ENCODE data around the gene ASPRV1.
"Not testable (repeated sequence)": the region's sequence is repeated elsewhere in the genome, so short reads cannot be mapped to it uniquely, and the experiment has no call there.

Gene ASPRV1

DNA sequence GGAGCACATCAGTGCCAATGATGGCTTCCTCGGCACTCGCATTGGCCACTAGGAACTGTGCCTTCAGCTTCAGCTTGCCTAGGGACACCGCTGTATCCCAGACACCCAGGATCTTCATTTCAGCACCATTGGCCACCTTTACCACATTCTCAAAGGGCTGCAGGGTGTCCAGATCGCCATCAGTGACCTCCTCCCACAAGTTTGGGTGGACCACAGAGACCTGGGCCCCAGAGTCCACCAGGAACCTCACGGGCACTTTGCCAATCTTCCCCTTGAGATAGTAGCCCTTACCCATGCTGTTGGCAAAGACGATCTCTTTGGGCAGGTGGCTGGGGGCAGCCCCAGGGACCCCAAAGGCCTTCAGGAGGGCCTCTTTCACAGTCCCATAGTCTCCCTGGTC is 610 bp downstream of the ASPRV1 start:
- no peaks in the 10 kb centered on the region for H3K36me3 Mint-ChIP-seq
- H3K4me3 Mint-ChIP-seq = no peak overlapping the region
- H3K9me3 Mint-ChIP-seq = no peaks in the 10 kb centered on the region
- H3K27me3 Mint-ChIP-seq = peaks cover 4% of the 10 kb centered on the region
- H3K27ac Mint-ChIP-seq = no peak overlapping the region
- DNase-seq (ENCODE audit: low spot score in 2 of 2) = no peak
- peaks cover 2% of the 10 kb centered on the region for H3K4me1 Mint-ChIP-seq
- no peak for ATAC-seq (ENCODE audit: low read depth)

DNA sequence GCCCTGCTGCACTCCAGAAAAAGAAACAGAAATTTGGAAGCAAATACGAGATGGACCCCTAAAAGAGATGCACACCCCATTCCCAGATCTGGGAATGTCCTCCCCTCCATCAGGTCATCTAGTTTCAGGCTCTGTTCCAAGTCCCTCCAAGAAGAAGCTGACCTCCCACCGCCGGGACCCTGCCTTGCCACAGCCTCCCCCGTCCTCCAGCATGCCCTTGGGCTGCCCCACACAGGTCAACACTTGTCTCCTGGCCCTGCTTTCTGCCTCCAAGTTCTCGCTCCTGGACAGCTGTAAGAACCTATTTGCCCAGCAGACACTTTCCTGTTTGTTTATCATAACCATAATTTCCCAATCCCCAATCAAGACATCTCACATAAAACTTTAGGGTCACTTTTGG is 2.0 kb downstream of the ASPRV1 start:
- H3K4me1 Mint-ChIP-seq = peaks cover 2% of the 10 kb centered on the region
- H3K27ac Mint-ChIP-seq = no peak overlapping the region
- ATAC-seq (ENCODE audit: low read depth) = no peak

DNA sequence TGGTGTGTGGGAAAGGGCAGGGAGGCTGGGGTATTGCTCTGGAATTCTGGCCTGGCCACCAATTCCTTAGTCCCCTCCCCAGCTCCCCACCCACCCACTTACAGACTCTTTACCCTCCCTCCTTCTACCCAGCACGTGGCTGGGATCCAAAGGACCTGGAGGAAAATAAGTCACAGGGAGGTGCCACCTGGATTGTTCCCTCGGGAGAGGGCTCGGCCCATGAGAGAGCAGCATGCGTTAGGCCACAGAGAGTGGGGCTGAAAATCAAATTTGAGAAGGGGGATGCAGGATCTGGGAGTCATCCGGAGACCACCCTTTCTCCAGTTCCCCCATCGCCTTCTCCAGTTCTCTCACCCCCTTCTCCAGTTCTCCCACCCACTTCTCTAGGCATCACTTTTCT is 3.0 kb downstream of the ASPRV1 start:
- peaks cover 4% of the 10 kb centered on the region for H3K27me3 Mint-ChIP-seq
- DNase-seq (ENCODE audit: low spot score in 2 of 2) = no peak
- H3K9me3 Mint-ChIP-seq = no peaks in the 10 kb centered on the region
- H3K36me3 Mint-ChIP-seq = no peaks in the 10 kb centered on the region
- peaks cover 2% of the 10 kb centered on the region for H3K4me1 Mint-ChIP-seq
- no peak for ATAC-seq (ENCODE audit: low read depth)
- H3K4me3 Mint-ChIP-seq = no peak overlapping the region
- no peak overlapping the region for H3K27ac Mint-ChIP-seq

More for the DNA sequence above, 2.0 kb downstream of the ASPRV1 start:
- peaks cover 4% of the 10 kb centered on the region for H3K27me3 Mint-ChIP-seq
- H3K9me3 Mint-ChIP-seq = no peaks in the 10 kb centered on the region
- no peaks in the 10 kb centered on the region for H3K36me3 Mint-ChIP-seq
- no peak for DNase-seq (ENCODE audit: low spot score in 2 of 2)
- H3K4me3 Mint-ChIP-seq = no peak overlapping the region

DNA sequence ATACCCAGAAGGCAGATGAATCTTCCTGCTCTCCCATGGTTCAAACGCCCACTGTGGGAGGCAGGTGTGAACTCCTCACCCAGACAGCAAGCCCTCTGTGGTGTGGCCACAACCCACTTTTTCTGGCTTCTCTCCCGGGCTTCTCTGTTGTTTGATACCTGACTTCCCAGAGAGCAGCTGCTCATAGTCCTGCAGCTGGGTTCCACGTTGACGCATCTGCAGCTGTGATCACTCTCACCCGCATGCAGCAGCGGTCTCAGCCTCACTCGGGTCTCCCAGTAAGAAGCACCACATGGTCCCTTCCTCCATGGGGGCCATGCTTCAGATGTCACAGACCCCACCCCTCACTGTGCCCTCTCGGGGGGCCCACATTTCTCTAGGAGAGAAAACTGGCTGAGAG is 3.5 kb downstream of the ASPRV1 start:
- peaks cover 4% of the 10 kb centered on the region for H3K27me3 Mint-ChIP-seq
- DNase-seq (ENCODE audit: low spot score in 2 of 2) (no peak), ATAC-seq (ENCODE audit: low read depth) (no peak)
- no peaks in the 10 kb centered on the region for H3K9me3 Mint-ChIP-seq
- H3K36me3 Mint-ChIP-seq = no peaks in the 10 kb centered on the region
- H3K4me3 Mint-ChIP-seq = no peak overlapping the region
- H3K4me1 Mint-ChIP-seq = peaks cover 3% of the 10 kb centered on the region
- no peak overlapping the region for H3K27ac Mint-ChIP-seq

DNA sequence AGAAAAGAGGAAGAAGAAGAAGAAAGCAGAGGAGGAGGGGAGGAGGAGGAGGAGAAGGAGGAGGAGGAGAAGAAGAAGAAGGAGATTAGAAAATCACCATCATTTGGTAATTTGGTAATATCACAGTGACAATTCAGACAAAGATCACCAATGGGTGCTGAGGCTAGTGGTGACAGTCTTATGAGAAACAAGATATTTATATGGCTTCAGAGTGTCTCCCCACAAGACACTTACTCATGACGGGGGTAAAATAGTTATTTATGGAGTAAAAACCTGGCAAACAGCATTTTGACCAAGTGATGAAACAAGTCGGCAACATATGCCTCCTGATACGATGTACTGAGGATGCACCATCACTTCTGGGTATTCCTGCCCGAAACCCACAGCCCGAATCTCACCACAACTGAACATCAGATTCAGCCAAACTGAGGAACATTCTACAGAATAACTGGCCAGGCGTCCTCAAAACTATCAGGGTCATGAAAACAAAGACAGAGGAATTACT is 4.9 kb downstream of the ASPRV1 start:
- no peak for DNase-seq (ENCODE audit: low spot score in 2 of 2)
- Mint-ChIP-seq H3K4me1 (peaks cover 8% of the 10 kb centered on the region), H3K4me3 (no peak overlapping the region)

DNA sequence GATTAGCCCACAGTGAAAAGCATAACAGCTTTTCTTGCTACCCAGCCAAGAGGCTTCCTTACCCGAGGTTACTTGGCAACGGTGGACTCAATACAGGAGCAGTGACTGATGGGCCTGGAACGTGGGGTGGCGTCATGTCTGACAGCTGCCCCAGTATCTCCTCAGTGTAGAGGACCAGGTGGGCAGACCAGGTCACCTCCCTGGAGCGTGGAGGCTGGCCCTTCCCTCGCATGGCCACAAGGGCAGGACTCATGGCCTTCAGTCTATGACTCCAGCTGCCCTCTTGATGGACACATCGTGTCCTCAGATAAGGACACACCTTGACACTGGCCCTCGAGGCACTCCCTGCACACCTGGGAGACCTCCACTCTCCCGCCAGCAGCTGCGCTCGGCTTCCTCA is 6.4 kb downstream of the ASPRV1 start:
- Mint-ChIP-seq H3K27me3 (peaks cover 6% of the 10 kb centered on the region), H3K9me3 (no peaks in the 10 kb centered on the region), H3K36me3 (no peaks in the 10 kb centered on the region), H3K4me1 (peaks cover 8% of the 10 kb centered on the region), H3K27ac (no peak overlapping the region), H3K4me3 (no peak overlapping the region)
- DNase-seq (ENCODE audit: low spot score in 2 of 2) = no peak
- ATAC-seq (ENCODE audit: low read depth) = no peak

More for the DNA sequence above, 4.9 kb downstream of the ASPRV1 start:
- no peak overlapping the region for H3K27ac Mint-ChIP-seq
- peaks cover 6% of the 10 kb centered on the region for H3K27me3 Mint-ChIP-seq
- no peak for ATAC-seq (ENCODE audit: low read depth)
- no peaks in the 10 kb centered on the region for H3K9me3 Mint-ChIP-seq
- no peaks in the 10 kb centered on the region for H3K36me3 Mint-ChIP-seq

DNA sequence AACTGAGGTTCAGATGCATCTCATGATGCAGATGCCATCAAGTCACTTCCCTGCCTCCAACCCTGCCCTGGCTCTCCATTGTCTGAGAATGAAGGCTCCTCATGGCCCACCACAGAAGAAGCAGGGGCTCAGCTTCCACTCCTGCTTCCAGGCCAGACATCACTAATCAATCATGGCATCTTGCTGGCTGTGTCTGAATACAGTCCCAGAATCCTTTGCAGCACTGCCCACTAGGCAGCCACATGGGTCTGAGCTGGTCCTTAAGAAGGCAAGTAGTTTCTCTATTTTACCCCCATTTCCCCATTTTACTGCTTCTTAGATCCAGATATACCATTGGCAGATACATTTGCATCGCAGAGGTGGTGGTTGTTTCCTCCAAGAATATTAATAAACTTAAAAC is 7.3 kb downstream of the ASPRV1 start:
- no peaks in the 10 kb centered on the region for H3K36me3 Mint-ChIP-seq
- no peaks in the 10 kb centered on the region for H3K9me3 Mint-ChIP-seq
- H3K27me3 Mint-ChIP-seq = peaks cover 3% of the 10 kb centered on the region
- DNase-seq (ENCODE audit: low spot score in 2 of 2) (no peak), ATAC-seq (ENCODE audit: low read depth) (no peak)
- H3K27ac Mint-ChIP-seq = no peak overlapping the region
- no peak overlapping the region for H3K4me3 Mint-ChIP-seq
- H3K4me1 Mint-ChIP-seq = peaks cover 8% of the 10 kb centered on the region

DNA sequence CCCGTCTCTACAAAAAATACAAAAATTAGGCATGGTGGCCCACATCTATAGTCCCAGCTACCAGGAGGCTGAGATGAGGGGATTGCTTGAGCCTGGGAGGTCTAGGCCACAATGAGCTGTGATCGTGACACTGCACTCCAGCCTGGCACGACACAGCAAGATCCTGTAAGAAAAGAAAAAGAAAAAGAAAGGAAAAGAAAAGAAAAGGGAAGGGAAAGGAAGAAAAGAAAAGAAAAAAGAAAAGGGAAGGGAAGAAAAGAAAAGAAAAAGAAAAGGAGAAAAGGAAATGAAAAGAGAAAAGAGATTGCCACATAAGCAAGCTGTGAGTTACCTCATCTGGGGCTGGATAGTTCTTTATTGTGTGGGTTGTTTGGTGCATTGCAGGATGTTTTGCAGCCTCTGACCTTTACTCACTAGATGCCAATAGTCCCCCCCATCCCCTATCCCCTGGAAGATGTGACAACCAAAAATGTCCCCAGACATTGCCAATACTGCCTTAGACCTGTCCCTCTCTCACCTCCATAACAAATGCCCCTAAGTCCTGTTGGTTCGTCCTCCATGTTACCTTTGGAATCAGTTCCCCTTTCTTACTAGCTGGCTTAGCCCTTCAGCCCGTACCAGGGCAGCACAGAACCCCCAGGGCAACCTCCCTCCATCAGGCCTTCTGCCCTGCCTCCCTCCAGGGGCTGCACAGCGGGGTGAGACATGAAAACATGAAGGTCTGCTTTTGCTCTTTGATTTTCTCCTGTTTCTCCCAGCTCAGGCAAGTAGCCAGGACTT is 8.9 kb downstream of the ASPRV1 start:
- Mint-ChIP-seq H3K27ac (no peak overlapping the region), H3K4me1 (peaks cover 8% of the 10 kb centered on the region), H3K4me3 (no peak overlapping the region), H3K9me3 (no peaks in the 10 kb centered on the region), H3K27me3 (peaks cover 3% of the 10 kb centered on the region), H3K36me3 (no peaks in the 10 kb centered on the region)
- ATAC-seq (ENCODE audit: low read depth) (no peak), DNase-seq (ENCODE audit: low spot score in 2 of 2) (no peak)

DNA sequence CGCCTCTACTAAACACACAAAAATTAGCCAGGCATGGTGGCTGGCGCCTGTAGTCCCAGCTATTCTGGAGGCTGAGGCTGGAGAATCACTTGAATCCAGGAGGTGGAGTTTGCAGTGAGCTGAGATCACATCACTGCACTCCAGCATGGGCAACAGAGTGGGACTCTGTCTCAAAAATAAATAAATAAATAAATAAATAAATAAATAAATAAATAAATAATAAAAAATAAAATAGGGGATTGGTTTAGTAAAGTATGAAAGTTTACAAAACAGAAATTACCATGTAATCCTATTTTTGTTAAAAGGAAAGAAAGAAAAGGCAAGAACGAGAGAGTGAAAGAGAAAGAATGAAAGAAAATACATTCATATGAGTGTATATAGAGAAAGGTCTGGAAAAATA is 10.8 kb downstream of the ASPRV1 start:
- not testable (repeated sequence) for H3K27me3 Mint-ChIP-seq

DNA sequence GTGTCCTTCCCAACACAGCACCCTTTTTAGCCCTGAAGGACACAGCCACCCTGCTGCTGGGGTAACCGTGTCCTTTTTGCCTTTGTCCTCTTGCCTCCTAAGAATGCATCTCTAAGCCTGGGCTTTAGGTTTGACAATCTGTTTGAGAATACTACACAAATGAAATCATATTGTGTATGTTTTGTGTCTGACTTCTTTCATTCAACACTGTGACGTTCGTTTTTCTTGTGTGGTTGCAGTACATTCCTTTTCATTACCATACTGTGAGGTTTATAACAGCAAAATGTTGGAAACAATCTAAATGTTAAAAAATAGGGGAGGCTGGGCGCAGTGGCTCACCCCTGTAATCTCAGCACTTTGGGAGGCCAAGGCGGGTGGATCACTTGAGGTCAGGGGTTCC is 11.2 kb downstream of the ASPRV1 start:
- Mint-ChIP-seq H3K27ac (no peak overlapping the region), H3K4me1 (peaks cover 14% of the 10 kb centered on the region), H3K27me3 (peaks cover 2% of the 10 kb centered on the region), H3K4me3 (no peak overlapping the region), H3K9me3 (no peaks in the 10 kb centered on the region), H3K36me3 (no peaks in the 10 kb centered on the region)
- ATAC-seq (ENCODE audit: low read depth) (no peak), DNase-seq (ENCODE audit: low spot score in 2 of 2) (no peak)

More for the DNA sequence above, 10.8 kb downstream of the ASPRV1 start:
- H3K4me3 Mint-ChIP-seq; ATAC-seq (ENCODE audit: low read depth); H3K36me3 Mint-ChIP-seq; H3K9me3 Mint-ChIP-seq; DNase-seq (ENCODE audit: low spot score in 2 of 2); H3K27ac Mint-ChIP-seq: not testable (repeated sequence)
- peaks cover 14% of the 10 kb centered on the region for H3K4me1 Mint-ChIP-seq

DNA sequence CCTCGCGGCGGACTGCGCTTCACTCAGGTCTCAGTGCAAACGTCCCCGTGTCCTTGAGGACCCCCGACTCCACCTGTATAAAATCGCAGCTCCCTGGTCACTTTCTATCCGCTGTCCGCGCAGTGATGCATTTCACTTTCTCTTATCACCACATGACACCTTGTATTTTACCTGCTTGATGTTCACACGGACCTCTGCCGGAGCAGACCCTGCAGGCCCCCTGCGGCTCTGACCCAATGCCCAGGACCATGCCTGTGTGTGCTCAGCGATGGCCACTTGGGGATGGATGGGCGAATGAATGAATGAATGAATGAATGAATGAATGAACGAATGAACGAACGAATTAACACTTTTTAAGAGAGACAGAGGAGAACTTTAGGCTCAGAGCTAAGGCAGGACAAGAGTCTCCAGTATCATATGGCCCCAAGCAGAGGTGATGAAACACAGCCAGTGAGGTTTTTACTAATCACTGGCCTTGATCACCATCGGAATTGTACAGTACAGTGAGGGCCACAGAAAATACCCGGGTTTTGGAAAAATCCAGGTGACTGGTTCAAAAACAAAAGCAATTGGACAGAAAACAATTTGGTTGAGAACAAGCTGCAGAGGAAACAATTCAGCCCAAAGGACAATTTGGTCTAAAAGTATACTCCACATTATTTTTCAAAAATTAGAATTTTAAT is 12.3 kb downstream of the ASPRV1 start:
- H3K27me3 Mint-ChIP-seq = peaks cover 2% of the 10 kb centered on the region
- no peaks in the 10 kb centered on the region for H3K9me3 Mint-ChIP-seq
- H3K4me3 Mint-ChIP-seq = no peak overlapping the region
- H3K27ac Mint-ChIP-seq = no peak overlapping the region
- DNase-seq (ENCODE audit: low spot score in 2 of 2) (no peak), ATAC-seq (ENCODE audit: low read depth) (no peak)
- peaks cover 14% of the 10 kb centered on the region for H3K4me1 Mint-ChIP-seq
- H3K36me3 Mint-ChIP-seq = peaks cover 2% of the 10 kb centered on the region

DNA sequence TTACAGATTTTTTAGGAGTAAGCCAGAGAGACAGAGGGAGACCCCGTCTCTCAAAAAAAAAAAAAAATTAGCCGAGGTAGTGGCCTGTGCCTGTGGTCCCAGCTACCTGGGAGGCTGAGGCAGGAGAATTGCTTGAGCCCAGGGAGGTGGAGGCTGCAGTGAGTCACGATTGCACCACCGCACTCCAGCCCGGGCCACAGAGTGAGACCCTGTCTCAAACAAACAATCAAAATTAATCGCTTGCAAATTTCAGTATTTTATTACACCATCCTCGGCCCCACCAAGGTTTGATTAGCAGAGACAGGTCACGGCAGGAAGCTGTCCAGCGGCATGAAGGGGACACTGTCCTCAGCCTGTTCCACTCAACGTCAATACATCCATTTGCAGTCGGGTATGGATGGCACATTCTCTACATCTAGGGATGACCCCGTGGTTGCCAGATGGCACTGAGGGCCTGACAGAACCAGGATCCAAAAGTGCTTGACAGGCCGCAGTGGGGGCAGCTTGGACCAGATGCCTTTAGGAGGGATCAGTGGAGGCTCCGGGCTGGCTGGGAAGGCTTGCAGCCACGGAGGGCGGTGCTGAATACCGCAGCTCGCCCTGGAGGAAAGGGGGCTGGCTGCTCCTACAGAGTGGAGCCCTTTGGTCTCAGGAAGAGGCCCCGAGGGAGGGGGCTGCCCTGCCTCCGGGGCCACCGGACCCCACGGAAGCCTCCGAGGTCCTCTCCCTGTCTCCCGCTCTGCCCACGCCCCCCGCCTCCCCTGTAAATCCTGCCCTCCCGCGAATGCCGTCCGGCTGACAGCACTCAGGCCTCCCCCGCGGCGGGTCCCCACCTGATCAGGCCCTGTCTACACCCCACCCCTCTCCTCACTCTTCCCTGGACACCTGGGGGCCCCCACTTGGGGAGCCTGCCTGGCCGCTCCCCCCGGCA is 13.1 kb downstream of the ASPRV1 start:
- DNase-seq (ENCODE audit: low spot score in 2 of 2) = no peak
- H3K4me3 Mint-ChIP-seq = no peak overlapping the region

DNA sequence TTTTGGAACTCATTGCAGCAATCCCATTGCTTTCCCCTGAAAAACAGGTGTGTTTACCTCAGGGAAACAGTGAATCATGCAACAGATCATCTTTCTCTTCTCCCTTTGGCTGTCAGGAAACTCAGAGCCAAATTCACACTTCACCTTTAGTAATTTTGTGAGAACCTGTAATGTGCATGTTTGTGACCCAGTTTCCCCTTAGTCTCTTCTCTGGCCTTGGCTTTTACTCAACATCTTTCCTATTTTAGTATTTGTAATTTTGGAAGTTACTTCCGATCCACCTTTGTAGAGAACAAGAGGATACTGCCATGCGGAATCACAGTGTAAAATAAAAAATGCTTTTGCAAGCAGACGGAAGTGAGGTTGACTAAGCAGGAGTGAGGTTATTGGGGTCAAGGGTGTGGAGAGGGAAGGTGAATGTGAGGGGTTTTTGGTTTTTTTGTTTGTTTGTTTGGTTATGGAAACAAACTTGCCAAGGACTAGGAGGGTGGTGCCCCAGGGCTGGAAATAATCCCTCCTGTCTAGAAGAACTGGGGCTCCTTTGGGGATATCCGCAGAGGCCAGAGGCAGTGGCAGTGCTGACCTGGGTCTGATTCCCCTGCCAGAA is 14.0 kb downstream of the ASPRV1 start:
- no peaks in the 10 kb centered on the region for H3K9me3 Mint-ChIP-seq
- ATAC-seq (ENCODE audit: low read depth) (no peak), DNase-seq (ENCODE audit: low spot score in 2 of 2) (no peak)
- no peak overlapping the region for H3K27ac Mint-ChIP-seq
- H3K36me3 Mint-ChIP-seq = peaks cover 6% of the 10 kb centered on the region
- H3K27me3 Mint-ChIP-seq = peaks cover 2% of the 10 kb centered on the region
- H3K4me1 Mint-ChIP-seq = peaks cover 10% of the 10 kb centered on the region
- no peak overlapping the region for H3K4me3 Mint-ChIP-seq

More for the DNA sequence above, 13.1 kb downstream of the ASPRV1 start:
- Mint-ChIP-seq H3K27ac (no peak overlapping the region), H3K36me3 (peaks cover 3% of the 10 kb centered on the region), H3K27me3 (peaks cover 2% of the 10 kb centered on the region), H3K4me1 (peaks cover 14% of the 10 kb centered on the region), H3K9me3 (no peaks in the 10 kb centered on the region)
- ATAC-seq (ENCODE audit: low read depth) = no peak
